Measurements from ENCODE around the gene VAV2.

Gene VAV2

GRCh38 chr9:133812077-133812868, 179.9 kb downstream of the VAV2 start:
- TF ChIP-seq CTCF (IDR thresholded peaks at IDR 0.05): no peak

- TF ChIP-seq CTCF (IDR thresholded peaks at IDR 0.05): no peak
Observed at GRCh38 chr9:133811471-133811870, 180.7 kb downstream of the VAV2 start.

- no peak for TF ChIP-seq CTCF (IDR thresholded peaks at IDR 0.05)
Observed at GRCh38 chr9:133810556-133811195, 181.4 kb downstream of the VAV2 start.

GRCh38 chr9:133809335-133809734, 182.8 kb downstream of the VAV2 start:
- no peak for TF ChIP-seq CTCF (IDR thresholded peaks at IDR 0.05)

GRCh38 chr9:133807818-133808217, 184.3 kb downstream of the VAV2 start:
- no peak for TF ChIP-seq CTCF (IDR thresholded peaks at IDR 0.05)

- no peak for TF ChIP-seq CTCF (IDR thresholded peaks at IDR 0.05)
Observed at GRCh38 chr9:133807037-133807436, 185.1 kb downstream of the VAV2 start.

GRCh38 chr9:133806623-133807010, 185.5 kb downstream of the VAV2 start:
- no peak for TF ChIP-seq CTCF (IDR thresholded peaks at IDR 0.05)
